Central memory CD8-positive, alpha-beta T cell (primary cell): ENCODE measurements around the gene PEAK3.

Source experiments
- ATAC-seq: fragments of 150-1000 bp; cut with Tn5 transposase; replicated peaks from 2 replicates; pipeline ENCODE4 v1.10.0; 2022; ENCODE audit warnings: mild to moderate bottlenecking, moderate FRiP score, moderate number of reproducible peaks; ENCODE audit not compliant: poor library complexity, severe bottlenecking; ENCODE audit errors: extremely low read depth
- DNase-seq, 2 donors: peaks; one replicate each; pipeline ENCODE4 v3.0.0; 2021; ENCODE audit warnings: low spot score in 2 of 2
- H3K27ac Mint-ChIP-seq: one replicate; pipeline ENCODE4 v1.8.0; 2022; ENCODE audit warnings: low read depth, mild to moderate bottlenecking, moderate library complexity, mixed read lengths
- H3K27me3 Mint-ChIP-seq: one replicate; pipeline ENCODE4 v1.8.0; 2022; ENCODE audit warnings: mixed read lengths
- H3K36me3 Mint-ChIP-seq: one replicate; pipeline ENCODE4 v1.8.0; 2022; ENCODE audit warnings: mild to moderate bottlenecking, moderate library complexity, mixed read lengths; ENCODE audit not compliant: insufficient read depth
- H3K4me1 Mint-ChIP-seq: one replicate; pipeline ENCODE4 v1.8.0; 2022; ENCODE audit warnings: mixed read lengths
- H3K4me3 Mint-ChIP-seq: one replicate; pipeline ENCODE4 v1.8.0; 2022; ENCODE audit warnings: mild to moderate bottlenecking, moderate library complexity, mixed read lengths
- H3K9me3 Mint-ChIP-seq: one replicate; pipeline ENCODE4 v1.8.0; 2022; ENCODE audit warnings: mixed read lengths

The PEAK3 gene

GRCh38 chr19:2323707-2324106 lies 41.7 kb upstream of the PEAK3 start:
- Mint-ChIP-seq H3K9me3 (no peaks in the 10 kb centered on the region), H3K4me3 (no peak overlapping the region), H3K27me3 (no peaks in the 10 kb centered on the region), H3K27ac (no peak overlapping the region), H3K4me1 (peaks cover 30% of the 10 kb centered on the region), H3K36me3 (peaks cover 39% of the 10 kb centered on the region)
- no peak for ATAC-seq
- no peak for DNase-seq

- DNase-seq (no peak), ATAC-seq (no peak)
- no peak overlapping the region for H3K27ac Mint-ChIP-seq
- H3K4me3 Mint-ChIP-seq: no peak overlapping the region
- H3K36me3 Mint-ChIP-seq: peaks cover 24% of the 10 kb centered on the region
- H3K27me3 Mint-ChIP-seq: no peaks in the 10 kb centered on the region
- no peaks in the 10 kb centered on the region for H3K9me3 Mint-ChIP-seq
- peaks cover 13% of the 10 kb centered on the region for H3K4me1 Mint-ChIP-seq
Measured at GRCh38 chr19:2321565-2322283, 39.7 kb upstream of the PEAK3 start.

DNA sequence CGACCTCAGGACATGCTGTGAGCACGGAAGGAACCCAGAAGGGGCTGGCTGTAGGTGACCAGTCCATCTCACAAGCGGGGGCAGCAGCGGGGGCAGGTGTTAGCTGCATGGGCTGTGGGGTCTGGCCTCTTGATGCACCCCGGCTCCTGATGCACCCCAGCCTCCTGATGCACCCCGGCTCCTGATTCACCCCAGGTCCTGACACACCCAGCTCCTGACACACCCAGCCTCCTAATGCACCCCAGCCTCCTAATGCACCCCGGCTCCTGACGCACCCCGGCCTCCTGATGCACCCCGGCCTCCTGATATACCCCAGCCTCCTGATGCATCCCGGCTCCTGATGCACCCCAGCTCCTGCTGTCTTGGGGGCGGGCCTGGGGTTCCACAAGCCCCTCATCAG lies 39.0 kb upstream of the PEAK3 start:
- no peak overlapping the region for H3K4me3 Mint-ChIP-seq
- no peak for DNase-seq
- H3K9me3 Mint-ChIP-seq: no peaks in the 10 kb centered on the region
- H3K27me3 Mint-ChIP-seq: no peaks in the 10 kb centered on the region
- peaks cover 7% of the 10 kb centered on the region for H3K4me1 Mint-ChIP-seq
- H3K36me3 Mint-ChIP-seq: peaks cover 22% of the 10 kb centered on the region
- no peak overlapping the region for H3K27ac Mint-ChIP-seq
- no peak for ATAC-seq

GRCh38 chr19:2320049-2320448 lies 38.1 kb upstream of the PEAK3 start:
- ATAC-seq: no peak
- no peak for DNase-seq
- Mint-ChIP-seq H3K27me3 (peaks cover 3% of the 10 kb centered on the region), H3K4me3 (no peak overlapping the region), H3K9me3 (peaks cover 1% of the 10 kb centered on the region), H3K4me1 (no peaks in the 10 kb centered on the region), H3K36me3 (peaks cover 20% of the 10 kb centered on the region), H3K27ac (no peak overlapping the region)

DNA sequence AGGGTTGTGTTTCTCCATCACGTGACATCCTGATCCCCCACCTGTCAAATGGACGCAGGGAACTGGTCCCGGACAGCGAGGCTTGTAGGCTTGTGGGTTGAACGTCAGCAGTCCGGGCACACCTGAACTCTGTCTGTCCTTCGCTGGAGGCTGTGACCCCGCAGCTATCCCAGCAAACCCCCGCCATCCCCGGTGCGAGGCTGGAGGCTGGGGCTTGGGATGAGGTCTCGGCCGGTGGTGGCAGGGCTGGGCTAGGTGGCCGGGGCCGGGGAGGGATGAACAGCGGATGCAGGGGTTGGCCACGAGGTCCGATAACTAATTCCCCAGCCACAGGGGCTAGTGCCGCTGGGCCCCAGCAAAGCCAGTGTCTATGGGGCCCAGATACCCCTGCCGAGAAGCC lies 37.6 kb upstream of the PEAK3 start:
- no peaks in the 10 kb centered on the region for H3K4me1 Mint-ChIP-seq
- DNase-seq: no peak
- ATAC-seq: no peak
- peaks cover 8% of the 10 kb centered on the region for H3K27me3 Mint-ChIP-seq
- no peak overlapping the region for H3K27ac Mint-ChIP-seq
- H3K4me3 Mint-ChIP-seq: no peak overlapping the region
- peaks cover 6% of the 10 kb centered on the region for H3K9me3 Mint-ChIP-seq
- peaks cover 18% of the 10 kb centered on the region for H3K36me3 Mint-ChIP-seq

DNA sequence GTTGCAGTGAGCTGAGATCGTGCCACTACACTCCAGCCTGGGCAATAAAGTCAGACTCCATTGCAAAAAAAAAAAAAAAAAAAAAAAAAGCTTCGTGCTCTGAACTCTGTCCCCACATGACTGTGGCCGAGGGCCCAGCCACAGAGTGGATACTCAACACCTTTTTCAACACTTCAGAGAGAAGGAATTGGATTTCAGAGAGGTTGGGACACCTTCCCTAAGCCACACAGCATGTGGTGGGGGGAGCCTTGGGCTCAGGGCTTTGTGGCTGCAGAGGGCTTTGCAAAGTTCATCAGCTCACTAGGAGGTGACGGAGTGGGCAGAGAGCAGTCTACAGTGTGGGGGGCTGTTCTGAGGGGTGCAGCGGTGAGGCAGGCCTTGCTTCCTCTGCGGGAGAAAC lies 36.9 kb upstream of the PEAK3 start:
- H3K4me1 Mint-ChIP-seq: no peaks in the 10 kb centered on the region
- DNase-seq (no peak), ATAC-seq (no peak)
- H3K27ac Mint-ChIP-seq: no peak overlapping the region
- no peak overlapping the region for H3K4me3 Mint-ChIP-seq
- H3K27me3 Mint-ChIP-seq: peaks cover 14% of the 10 kb centered on the region
- H3K9me3 Mint-ChIP-seq: peaks cover 7% of the 10 kb centered on the region
- peaks cover 12% of the 10 kb centered on the region for H3K36me3 Mint-ChIP-seq

GRCh38 chr19:2317756-2318155 lies 35.8 kb upstream of the PEAK3 start:
- Mint-ChIP-seq H3K4me1 (no peaks in the 10 kb centered on the region), H3K4me3 (no peak overlapping the region), H3K9me3 (peaks cover 7% of the 10 kb centered on the region), H3K27me3 (peaks cover 26% of the 10 kb centered on the region), H3K36me3 (peaks cover 4% of the 10 kb centered on the region), H3K27ac (no peak overlapping the region)
- no peak for DNase-seq
- no peak for ATAC-seq

DNA sequence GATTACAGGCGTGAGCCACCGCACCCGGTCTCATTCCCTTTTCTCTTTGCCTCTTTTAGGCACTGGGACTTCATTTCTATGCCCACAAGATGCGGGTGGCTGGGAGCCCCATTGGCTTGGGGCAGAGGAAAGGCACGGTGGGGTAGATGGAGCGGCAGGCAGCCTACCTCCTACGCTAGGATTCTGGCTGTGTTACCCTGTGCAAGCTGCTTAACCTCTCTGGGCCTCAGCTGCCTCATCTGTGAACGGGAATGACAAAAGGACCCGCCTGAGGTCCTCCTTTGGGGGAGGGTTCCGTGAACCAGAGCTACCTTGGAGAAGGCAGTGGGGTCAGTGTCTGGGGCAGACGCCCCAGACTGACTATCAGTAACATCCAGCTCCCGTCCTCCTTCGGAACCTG lies 35.3 kb upstream of the PEAK3 start:
- peaks cover 3% of the 10 kb centered on the region for H3K36me3 Mint-ChIP-seq
- no peak for DNase-seq
- H3K9me3 Mint-ChIP-seq: peaks cover 7% of the 10 kb centered on the region
- peaks cover 27% of the 10 kb centered on the region for H3K27me3 Mint-ChIP-seq
- no peaks in the 10 kb centered on the region for H3K4me1 Mint-ChIP-seq
- H3K27ac Mint-ChIP-seq: no peak overlapping the region
- ATAC-seq: no peak
- H3K4me3 Mint-ChIP-seq: no peak overlapping the region

DNA sequence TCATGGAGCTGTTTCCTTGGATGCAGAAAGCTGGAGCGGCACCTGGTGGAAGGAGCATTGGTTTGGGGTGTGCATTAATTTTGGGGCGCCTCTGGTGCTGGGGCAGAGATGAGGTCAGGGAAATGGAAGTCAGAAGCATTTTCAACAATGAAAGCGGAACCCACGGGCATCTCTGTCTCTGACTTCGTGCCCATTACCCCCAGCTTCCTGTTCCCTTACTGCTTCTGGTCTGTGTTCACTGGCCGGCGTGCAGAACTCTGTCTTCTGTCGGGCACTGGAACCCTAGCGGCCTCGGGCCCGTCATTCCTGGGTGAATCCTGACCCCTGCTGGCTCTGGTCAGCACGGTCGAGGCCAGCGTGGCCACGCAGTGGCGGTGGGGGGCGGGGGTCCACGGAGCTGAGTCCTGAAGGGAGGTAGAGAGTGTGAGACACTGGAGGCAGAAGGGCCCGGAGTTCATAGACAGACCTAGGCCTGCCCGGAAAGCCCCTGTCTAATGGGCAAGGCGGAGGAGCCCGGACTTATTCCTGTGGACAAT lies 33.9 kb upstream of the PEAK3 start:
- Mint-ChIP-seq H3K27ac (no peak overlapping the region), H3K4me1 (no peaks in the 10 kb centered on the region), H3K4me3 (no peak overlapping the region), H3K36me3 (peaks cover 1% of the 10 kb centered on the region), H3K9me3 (peaks cover 7% of the 10 kb centered on the region), H3K27me3 (peaks cover 28% of the 10 kb centered on the region)
- ATAC-seq: no peak
- no peak for DNase-seq

- peaks cover 34% of the 10 kb centered on the region for H3K27me3 Mint-ChIP-seq
- H3K4me1 Mint-ChIP-seq: no peaks in the 10 kb centered on the region
- ATAC-seq: no peak
- H3K36me3 Mint-ChIP-seq: peaks cover 1% of the 10 kb centered on the region
- DNase-seq: no peak
- no peak overlapping the region for H3K27ac Mint-ChIP-seq
- H3K9me3 Mint-ChIP-seq: peaks cover 7% of the 10 kb centered on the region
- H3K4me3 Mint-ChIP-seq: no peak overlapping the region
Measured at GRCh38 chr19:2315121-2315817, 33.3 kb upstream of the PEAK3 start.

- H3K36me3 Mint-ChIP-seq: peaks cover 5% of the 10 kb centered on the region
- peaks cover 7% of the 10 kb centered on the region for H3K9me3 Mint-ChIP-seq
- ATAC-seq (no peak), DNase-seq (no peak)
- H3K27ac Mint-ChIP-seq: no peak overlapping the region
- H3K4me1 Mint-ChIP-seq: no peaks in the 10 kb centered on the region
- H3K4me3 Mint-ChIP-seq: no peak overlapping the region
- H3K27me3 Mint-ChIP-seq: peaks cover 56% of the 10 kb centered on the region
Measured at GRCh38 chr19:2312820-2313501, 31.0 kb upstream of the PEAK3 start.

GRCh38 chr19:2311093-2311492 lies 29.1 kb upstream of the PEAK3 start:
- Mint-ChIP-seq H3K4me3 (no peak overlapping the region), H3K36me3 (peaks cover 7% of the 10 kb centered on the region), H3K27ac (no peak overlapping the region), H3K9me3 (peaks cover 7% of the 10 kb centered on the region), H3K4me1 (no peaks in the 10 kb centered on the region), H3K27me3 (peaks cover 68% of the 10 kb centered on the region)
- ATAC-seq: no peak
- no peak for DNase-seq
